Measurements from ENCODE around the gene OR2A12. TPM values are rescaled to one million over a fixed set of nuclear protein-coding genes. Genes with fewer than 3 reads are reported as not detected.

OR2A12 gene
- polyA plus RNA-seq, 1 donor from 2014 or later: not detected

GRCh38 chr7:144105211-144105610 is 19.1 kb downstream of the OR2A12 start:
- H3K9me3 ChIP-seq (ENCODE audit: low read length): no peaks in the 10 kb centered on the region
- no peaks in the 10 kb centered on the region for H3F3A ChIP-seq (ENCODE audit: insufficient read depth, low read length, poor library complexity, severe bottlenecking)
- TF ChIP-seq SMC3 (conservative IDR thresholded peaks at IDR 0.05; ENCODE audit: poor library complexity): no peak
- no peak for TF ChIP-seq CTCF (IDR thresholded peaks at IDR 0.05; ENCODE audit: poor library complexity, severe bottlenecking)
- TF ChIP-seq MXI1 (conservative IDR thresholded peaks at IDR 0.05; ENCODE audit: poor library complexity, severe bottlenecking): no peak
- no peak for TF ChIP-seq REST (IDR thresholded peaks at IDR 0.05; ENCODE audit: borderline replicate concordance)
- no peak for TF ChIP-seq POLR2AphosphoS5 (IDR thresholded peaks at IDR 0.05)
- no peak for TF ChIP-seq TAF1 (IDR thresholded peaks at IDR 0.05; ENCODE audit: low read depth)
- TF ChIP-seq EZH2 (IDR thresholded peaks at IDR 0.05; ENCODE audit: borderline replicate concordance, insufficient read depth, low read length, poor library complexity, severe bottlenecking): no peak
- no peak for TF ChIP-seq EP300 (conservative IDR thresholded peaks at IDR 0.05; ENCODE audit: poor library complexity, severe bottlenecking)
- no peak for TF ChIP-seq RAD21 (conservative IDR thresholded peaks at IDR 0.05)
- no peaks in the 10 kb centered on the region for H3K79me2 ChIP-seq (replicated peaks; ENCODE audit: insufficient read depth, low read length)
- H2AFZ ChIP-seq (ENCODE audit: low read depth, low read length): no peak overlapping the region
- no peaks in the 10 kb centered on the region for H3K27me3 ChIP-seq (ENCODE audit: insufficient read depth, low read depth, low read length)
- no peaks in the 10 kb centered on the region for H3K9me2 ChIP-seq (ENCODE audit: insufficient read depth, low read length)
- H3K36me3 ChIP-seq (ENCODE audit: insufficient read depth, low read length): no peaks in the 10 kb centered on the region
- H4K20me1 ChIP-seq (ENCODE audit: insufficient read depth): no peaks in the 10 kb centered on the region
- no peak overlapping the region for H3K9ac ChIP-seq (ENCODE audit: low read length)
- H3K4me2 ChIP-seq (ENCODE audit: low read length): no peak overlapping the region
- no peak overlapping the region for H3K4me3 ChIP-seq (ENCODE audit: low read length)
- no peak overlapping the region for H3K27ac ChIP-seq (ENCODE audit: low read length)

- Histone ChIP-seq H3F3A (ENCODE audit: insufficient read depth, low read length, poor library complexity, severe bottlenecking) (no peaks in the 10 kb centered on the region), H3K9ac (ENCODE audit: low read length) (no peak within 1 kb of the TSS), H3K4me2 (ENCODE audit: low read length) (no peak within 1 kb of the TSS), H3K79me2 (replicated peaks; ENCODE audit: insufficient read depth, low read length) (no peaks in the 10 kb centered on the region), H3K9me3 (ENCODE audit: low read length) (no peaks in the 10 kb centered on the region), H3K27ac (ENCODE audit: low read length) (no peak within 1 kb of the TSS), H2AFZ (ENCODE audit: low read depth, low read length) (no peak within 1 kb of the TSS), H3K27me3 (ENCODE audit: insufficient read depth, low read depth, low read length) (no peaks in the 10 kb centered on the region), H3K9me2 (ENCODE audit: insufficient read depth, low read length) (no peaks in the 10 kb centered on the region), H3K4me3 (ENCODE audit: low read length) (no peak within 1 kb of the TSS), H4K20me1 (ENCODE audit: insufficient read depth) (no peaks in the 10 kb centered on the region), H3K36me3 (ENCODE audit: insufficient read depth, low read length) (no peaks in the 10 kb centered on the region)
- no peak for TF ChIP-seq MXI1 (conservative IDR thresholded peaks at IDR 0.05; ENCODE audit: poor library complexity, severe bottlenecking)
- no peak for TF ChIP-seq SMC3 (conservative IDR thresholded peaks at IDR 0.05; ENCODE audit: poor library complexity)
- no peak for TF ChIP-seq REST (IDR thresholded peaks at IDR 0.05; ENCODE audit: borderline replicate concordance)
- no peak for TF ChIP-seq EZH2 (IDR thresholded peaks at IDR 0.05; ENCODE audit: borderline replicate concordance, insufficient read depth, low read length, poor library complexity, severe bottlenecking)
- no peak for TF ChIP-seq TAF1 (IDR thresholded peaks at IDR 0.05; ENCODE audit: low read depth)
- no peak for TF ChIP-seq RAD21 (conservative IDR thresholded peaks at IDR 0.05)
- TF ChIP-seq CTCF (IDR thresholded peaks at IDR 0.05; ENCODE audit: poor library complexity, severe bottlenecking): no peak
- TF ChIP-seq EP300 (conservative IDR thresholded peaks at IDR 0.05; ENCODE audit: poor library complexity, severe bottlenecking): no peak
- TF ChIP-seq POLR2AphosphoS5 (IDR thresholded peaks at IDR 0.05): no peak
These were observed 23.2 kb downstream of the OR2A12 start, which contains the start of gene OR2A2 for GRCh38 chr7:144109283-144109682. TSS of gene OR2A2 (plus strand) at chr7:144109583. CDS start at chr7:144109583, 0 bp downstream.
